Neural cell (in vitro differentiated cells): Measurements from ENCODE around the gene CATSPER1.

ENCODE experiments used
- CTCF ChIP-seq: fragments of 450-650 bp; IDR thresholded peaks from 2 replicates; pipeline ENCODE4 v1.5.1; 2014; ENCODE audit warnings: antibody characterized with exemption, mild to moderate bottlenecking, moderate library complexity; ENCODE audit not compliant: poor library complexity, severe bottlenecking
- EP300 ChIP-seq: fragments of 450-650 bp; conservative IDR thresholded peaks from 2 replicates; pipeline ENCODE4 v1.6.1; 2014; ENCODE audit warnings: antibody characterized with exemption, mild to moderate bottlenecking, moderate library complexity; ENCODE audit not compliant: poor library complexity, severe bottlenecking
- MXI1 ChIP-seq: fragments of 450-650 bp; conservative IDR thresholded peaks from 2 replicates; pipeline ENCODE4 v1.6.1; 2014; ENCODE audit warnings: antibody characterized with exemption, mild to moderate bottlenecking; ENCODE audit not compliant: poor library complexity, severe bottlenecking
- POLR2AphosphoS5 ChIP-seq: IDR thresholded peaks from 2 replicates; pipeline ENCODE4 v1.6.1; 2012
- RAD21 ChIP-seq: fragments of 450-650 bp; conservative IDR thresholded peaks from 2 replicates; pipeline ENCODE4 v1.6.1; 2014; ENCODE audit warnings: antibody characterized with exemption, mild to moderate bottlenecking, moderate library complexity
- TF ChIP-seq, protein P1 (sequence below): IDR thresholded peaks from 2 replicates; pipeline ENCODE4 v1.6.1; 2012; ENCODE audit warnings: borderline replicate concordance

DNA sequence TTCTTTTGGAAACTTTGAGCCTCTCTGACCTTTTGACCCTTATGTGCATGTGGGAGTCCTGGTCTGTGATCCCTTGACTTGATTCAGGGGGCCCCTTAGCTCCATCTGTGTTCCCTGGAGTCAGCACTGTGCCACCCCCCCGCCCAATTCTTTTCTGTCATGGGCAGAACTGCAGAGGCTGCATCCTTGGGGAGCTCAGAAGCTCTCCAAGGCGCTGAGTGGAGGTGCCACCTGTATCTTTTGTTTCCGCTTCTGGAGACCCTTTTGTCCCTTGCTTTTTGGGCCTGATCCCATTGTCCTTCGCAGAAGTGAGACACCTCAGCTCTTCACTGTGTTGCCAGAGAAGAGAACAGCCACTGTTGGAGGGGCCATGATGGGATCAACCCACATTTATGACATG is 41.4 kb upstream of the CATSPER1 start:
- no peak for TF ChIP-seq MXI1
- no peak for TF ChIP-seq CTCF
- TF ChIP-seq, protein P1, sequence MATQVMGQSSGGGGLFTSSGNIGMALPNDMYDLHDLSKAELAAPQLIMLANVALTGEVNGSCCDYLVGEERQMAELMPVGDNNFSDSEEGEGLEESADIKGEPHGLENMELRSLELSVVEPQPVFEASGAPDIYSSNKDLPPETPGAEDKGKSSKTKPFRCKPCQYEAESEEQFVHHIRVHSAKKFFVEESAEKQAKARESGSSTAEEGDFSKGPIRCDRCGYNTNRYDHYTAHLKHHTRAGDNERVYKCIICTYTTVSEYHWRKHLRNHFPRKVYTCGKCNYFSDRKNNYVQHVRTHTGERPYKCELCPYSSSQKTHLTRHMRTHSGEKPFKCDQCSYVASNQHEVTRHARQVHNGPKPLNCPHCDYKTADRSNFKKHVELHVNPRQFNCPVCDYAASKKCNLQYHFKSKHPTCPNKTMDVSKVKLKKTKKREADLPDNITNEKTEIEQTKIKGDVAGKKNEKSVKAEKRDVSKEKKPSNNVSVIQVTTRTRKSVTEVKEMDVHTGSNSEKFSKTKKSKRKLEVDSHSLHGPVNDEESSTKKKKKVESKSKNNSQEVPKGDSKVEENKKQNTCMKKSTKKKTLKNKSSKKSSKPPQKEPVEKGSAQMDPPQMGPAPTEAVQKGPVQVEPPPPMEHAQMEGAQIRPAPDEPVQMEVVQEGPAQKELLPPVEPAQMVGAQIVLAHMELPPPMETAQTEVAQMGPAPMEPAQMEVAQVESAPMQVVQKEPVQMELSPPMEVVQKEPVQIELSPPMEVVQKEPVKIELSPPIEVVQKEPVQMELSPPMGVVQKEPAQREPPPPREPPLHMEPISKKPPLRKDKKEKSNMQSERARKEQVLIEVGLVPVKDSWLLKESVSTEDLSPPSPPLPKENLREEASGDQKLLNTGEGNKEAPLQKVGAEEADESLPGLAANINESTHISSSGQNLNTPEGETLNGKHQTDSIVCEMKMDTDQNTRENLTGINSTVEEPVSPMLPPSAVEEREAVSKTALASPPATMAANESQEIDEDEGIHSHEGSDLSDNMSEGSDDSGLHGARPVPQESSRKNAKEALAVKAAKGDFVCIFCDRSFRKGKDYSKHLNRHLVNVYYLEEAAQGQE, result no peak
- no peak for TF ChIP-seq POLR2AphosphoS5
- no peak for TF ChIP-seq EP300
- TF ChIP-seq RAD21, result no peak
